Measurements from ENCODE around the gene CNGA3.

DNA sequence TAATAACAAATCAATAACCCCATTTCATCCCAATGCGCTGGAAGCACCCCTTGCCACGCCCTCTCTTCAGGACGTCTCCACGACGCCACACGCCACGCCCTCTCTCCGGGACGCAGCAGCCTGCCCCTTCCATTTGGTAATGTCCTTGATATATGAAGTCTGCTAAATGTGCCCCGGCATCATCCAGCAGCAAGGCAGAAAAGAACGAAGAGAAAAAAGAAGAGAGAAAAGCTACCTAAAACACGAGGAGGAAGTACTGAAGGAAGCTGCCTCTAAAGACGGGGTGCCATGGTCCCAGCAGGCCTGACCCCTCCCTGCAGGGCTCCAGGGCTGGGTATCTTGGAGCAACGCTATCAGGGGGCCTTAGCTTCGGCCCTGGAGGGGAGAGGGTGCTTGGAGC, 41.8 kb downstream of the CNGA3 start:
- TF ChIP-seq, protein P1, sequence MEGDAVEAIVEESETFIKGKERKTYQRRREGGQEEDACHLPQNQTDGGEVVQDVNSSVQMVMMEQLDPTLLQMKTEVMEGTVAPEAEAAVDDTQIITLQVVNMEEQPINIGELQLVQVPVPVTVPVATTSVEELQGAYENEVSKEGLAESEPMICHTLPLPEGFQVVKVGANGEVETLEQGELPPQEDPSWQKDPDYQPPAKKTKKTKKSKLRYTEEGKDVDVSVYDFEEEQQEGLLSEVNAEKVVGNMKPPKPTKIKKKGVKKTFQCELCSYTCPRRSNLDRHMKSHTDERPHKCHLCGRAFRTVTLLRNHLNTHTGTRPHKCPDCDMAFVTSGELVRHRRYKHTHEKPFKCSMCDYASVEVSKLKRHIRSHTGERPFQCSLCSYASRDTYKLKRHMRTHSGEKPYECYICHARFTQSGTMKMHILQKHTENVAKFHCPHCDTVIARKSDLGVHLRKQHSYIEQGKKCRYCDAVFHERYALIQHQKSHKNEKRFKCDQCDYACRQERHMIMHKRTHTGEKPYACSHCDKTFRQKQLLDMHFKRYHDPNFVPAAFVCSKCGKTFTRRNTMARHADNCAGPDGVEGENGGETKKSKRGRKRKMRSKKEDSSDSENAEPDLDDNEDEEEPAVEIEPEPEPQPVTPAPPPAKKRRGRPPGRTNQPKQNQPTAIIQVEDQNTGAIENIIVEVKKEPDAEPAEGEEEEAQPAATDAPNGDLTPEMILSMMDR (conservative IDR thresholded peaks at IDR 0.05; ENCODE audit: low read length), result no peak
- TF ChIP-seq EZH2phosphoT487 (IDR thresholded peaks at IDR 0.05; ENCODE audit: borderline replicate concordance), result no peak
